Stimulated activated CD8-positive, alpha-beta memory T cell treated with anti-CD3 and anti-CD28 coated beads, Interleukin-4, amount 100 ng/mL, for 24 hours (primary cell): ENCODE results near the gene CTXND1.
"Not testable (repeated sequence)": the region's sequence is repeated elsewhere in the genome, so short reads cannot be mapped to it uniquely, and the experiment has no call there.

Experiments used
- DNase-seq: peaks from one replicate; pipeline ENCODE4 v3.0.0-alpha.2; 2020; ENCODE audit warnings: low read depth

The CTXND1 gene

GRCh38 chr15:80159301-80159700 lies 92.7 kb downstream of the CTXND1 start:
- no peak for DNase-seq

- DNase-seq: no peak
Measured at GRCh38 chr15:80157215-80157614, 94.8 kb downstream of the CTXND1 start.

- no peak for DNase-seq
Measured at GRCh38 chr15:80156176-80156720, 95.8 kb downstream of the CTXND1 start.

GRCh38 chr15:80155378-80156175 lies 96.4 kb downstream of the CTXND1 start:
- DNase-seq: not testable (repeated sequence)

GRCh38 chr15:80155001-80155377 lies 97.0 kb downstream of the CTXND1 start:
- DNase-seq: no peak

- DNase-seq: no peak
Measured at GRCh38 chr15:80154336-80154735, 97.7 kb downstream of the CTXND1 start.

GRCh38 chr15:80153900-80154299 lies 98.1 kb downstream of the CTXND1 start:
- DNase-seq: no peak

DNA sequence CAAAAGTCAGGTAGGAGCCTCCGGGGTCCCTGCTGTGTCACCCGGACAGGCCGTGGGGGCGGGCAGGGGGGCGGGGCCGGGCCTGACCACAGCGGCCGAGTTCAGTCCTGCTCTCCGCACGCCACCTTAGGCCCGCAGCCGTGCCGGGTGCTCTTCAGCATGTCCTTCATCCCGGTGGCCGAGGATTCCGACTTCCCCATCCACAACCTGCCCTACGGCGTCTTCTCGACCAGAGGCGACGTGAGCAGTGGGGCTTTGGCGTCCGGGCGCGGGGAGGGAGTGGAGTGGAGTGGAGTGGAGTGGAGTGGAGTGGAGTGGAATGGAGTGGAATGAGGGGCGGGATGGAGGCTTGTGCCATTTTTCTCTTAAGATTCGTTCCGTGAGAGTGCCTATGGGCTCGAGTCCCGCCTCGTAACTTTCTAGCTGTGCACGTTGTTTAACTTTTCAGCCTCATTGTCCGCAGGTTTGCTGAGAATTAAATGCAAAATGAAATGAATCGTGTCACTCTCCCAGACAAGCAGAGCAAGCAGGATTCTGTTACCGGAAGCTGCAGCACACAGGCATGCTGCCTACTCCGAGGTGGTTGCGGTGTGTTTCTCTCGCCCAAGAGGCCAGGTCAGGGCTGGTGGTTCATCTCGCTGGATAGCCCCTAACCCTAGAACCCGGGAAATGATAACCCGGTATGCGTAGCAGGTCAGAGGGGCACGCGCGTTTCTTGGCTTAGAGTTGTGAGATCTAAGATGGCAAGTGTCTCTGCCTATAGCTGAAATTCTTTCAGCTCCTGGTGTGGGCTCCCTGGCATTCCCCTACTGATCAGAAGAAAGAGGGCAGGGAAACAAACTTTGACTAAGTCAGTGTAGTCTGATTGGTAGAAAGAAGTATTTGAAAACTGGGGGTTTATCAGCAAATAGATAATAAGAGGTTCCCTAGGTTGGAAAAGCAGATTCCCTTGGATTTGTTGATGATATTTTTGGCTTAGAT lies 98.8 kb downstream of the CTXND1 start, which contains the start of gene FAH:
FAH (plus strand) TSS at position 104 of the 981 bp plus-strand sequence; CDS start at position 160, 56 bp downstream.
- DNase-seq: no peak

GRCh38 chr15:80152180-80152895 lies 99.7 kb downstream of the CTXND1 start:
- peak; percentile 87 for DNase-seq

DNA sequence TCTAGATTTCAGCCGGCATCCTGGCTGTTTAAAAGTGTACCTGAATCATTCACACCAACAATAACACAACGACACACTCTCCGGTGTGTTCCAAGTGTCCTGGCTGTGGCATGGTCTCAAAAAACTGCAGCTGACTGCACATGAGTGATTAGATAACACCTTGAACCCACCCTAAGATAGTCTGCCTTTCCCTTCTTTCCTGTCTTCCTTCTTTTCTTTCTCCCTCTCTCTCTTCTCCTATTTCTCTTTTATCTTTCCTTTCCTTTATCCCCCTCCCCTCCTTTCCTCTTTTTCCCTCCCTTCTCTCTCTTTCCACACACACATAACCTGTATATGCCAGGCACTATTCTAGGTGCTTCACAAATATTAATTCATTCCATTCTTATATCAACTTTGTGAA lies 100.4 kb downstream of the CTXND1 start:
- DNase-seq: no peak

DNA sequence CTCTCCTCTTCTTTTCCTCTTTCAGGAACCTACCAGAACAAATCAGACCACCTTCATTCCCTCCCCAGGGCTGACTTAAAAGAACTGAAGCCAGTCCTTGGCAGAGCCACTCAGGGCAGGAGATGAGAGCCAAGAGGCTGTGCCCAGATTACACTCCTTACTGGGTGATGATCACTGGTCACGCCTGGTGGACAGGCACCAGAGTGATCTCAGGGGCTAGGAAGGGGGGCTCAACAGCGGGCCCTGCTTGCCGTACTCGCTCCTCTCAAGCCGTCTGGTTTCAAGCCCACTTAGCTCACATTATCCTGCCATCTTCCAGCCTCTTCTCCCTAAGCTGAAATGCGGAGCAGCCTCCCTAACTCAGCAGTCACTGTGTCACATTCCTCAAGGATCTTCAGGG lies 100.9 kb downstream of the CTXND1 start:
- no peak for DNase-seq
